K562 (cell line): ENCODE results near the gene CNTROB. TPM values are rescaled to one million over a fixed set of nuclear protein-coding genes. Genes with fewer than 3 reads are reported as not detected.
A peak's percentile ranks its signal among the peaks of the same experiment; 100 is the strongest.

Source experiments
- CEBPB ChIP-seq: fragments of 450-650 bp; IDR thresholded peaks from 2 replicates; pipeline ENCODE4 v1.6.1; 2016; ENCODE audit warnings: missing genetic modification characterization, missing compliant biosample characterization
- CHD2 ChIP-seq: IDR thresholded peaks from 2 replicates; pipeline ENCODE4 v1.6.1; 2011; ENCODE audit warnings: low read depth, low read length
- GTF2F1 ChIP-seq: IDR thresholded peaks from 2 replicates; pipeline ENCODE4 v1.6.1; 2011; ENCODE audit warnings: low read depth, low read length, improper control_type of control experiment
- HMG20B ChIP-seq: fragments of 250-450 bp; sonication (Bioruptor Pico); IDR thresholded peaks from 2 replicates; pipeline ENCODE4 v1.5.0; 2021; ENCODE audit warnings: mild to moderate bottlenecking
- MYC ChIP-seq, 2 experiments: fragments of 250-450 bp in 1 of 2; sonication (Bioruptor Pico) in 1 of 2; IDR thresholded peaks; 2 replicates each; pipeline versions ENCODE4 v1.5.1 to v1.6.1; 2012 to 2021; ENCODE audit warnings: low read depth in 2 of 2, borderline replicate concordance in 1 of 2, improper control_type of control experiment in 1 of 2, low read length in 1 of 2, mild to moderate bottlenecking in 1 of 2, moderate library complexity in 1 of 2
- NR2C1 ChIP-seq, 2 experiments: fragments of 450-650 bp; IDR thresholded peaks; 2 replicates each; pipeline ENCODE4 v1.6.1; 2017; ENCODE audit warnings: mild to moderate bottlenecking in 2 of 2, antibody characterized with exemption in 1 of 2, inconsistent platforms in 1 of 2, missing compliant biosample characterization in 1 of 2, missing genetic modification characterization in 1 of 2
- PHF20 ChIP-seq: fragments of 450-650 bp; IDR thresholded peaks from 2 replicates; pipeline ENCODE4 v1.6.1; 2018; ENCODE audit not compliant: partially characterized antibody
- TAF9B ChIP-seq: fragments of 450-650 bp; IDR thresholded peaks from 2 replicates; pipeline ENCODE4 v1.6.1; 2018; ENCODE audit warnings: mild to moderate bottlenecking; ENCODE audit not compliant: partially characterized antibody
- THRB ChIP-seq: fragments of 450-650 bp; formaldehyde crosslinking; conservative IDR thresholded peaks from 2 replicates; pipeline ENCODE4 v1.4.0; 2022; ENCODE audit warnings: mild to moderate bottlenecking, missing genetic modification characterization
- polyA plus RNA-seq, 8 experiments: library from polyadenylated mRNA; depleted of rRNA in 4 of 8; stranded (reverse) in 5 of 8; unstranded in 3 of 8; fragments of >200 nt; fragmentation: Nextera tagmentation in 2 of 8; fragmentation: Illumina TruSeq in 1 of 8; extraction: Ambion mirVana in 2 of 8; extraction: Trizol in 1 of 8; gene quantifications; 2 replicates each; pipeline versions ENCODE4 v1.2.1 to v1.2.3, GENCODE V29; 2011 to 2014; ENCODE audit warnings: inconsistent platforms in 1 of 8, missing spikeins in 1 of 8
- total RNA-seq, 7 experiments: library from RNA; depleted of rRNA in 6 of 7; stranded (reverse); fragments of >200 nt in 6 of 7; fragmentation: Illumina TruSeq in 2 of 7; extraction: Trizol in 2 of 7; gene quantifications; 2 replicates each; pipeline versions ENCODE4 v1.2.1 to v1.2.3, GENCODE V29; 2011 to 2021; ENCODE audit warnings: low replicate concordance in 1 of 7
- TF ChIP-seq, protein P1 (sequence below): fragments of 250-450 bp; sonication (Bioruptor Pico); IDR thresholded peaks from 2 replicates; pipeline ENCODE4 v1.4.0; 2020
- TF ChIP-seq, protein P2 (sequence below): fragments of 250-450 bp; sonication (Bioruptor Pico); IDR thresholded peaks from 2 replicates; pipeline ENCODE4 v1.4.0; 2020; ENCODE audit warnings: mild to moderate bottlenecking, moderate library complexity
- TF ChIP-seq, protein P3 (sequence below): fragments of 450-650 bp; IDR thresholded peaks from 2 replicates; pipeline ENCODE4 v1.6.1; 2016; ENCODE audit warnings: antibody characterized with exemption

CNTROB gene
- total and polyA plus RNA-seq, 9 of the 15 experiments (the other 6 are each of a cell fraction or from before 2014, with no cell fraction given), result 1.9 to 33.3 (median 23.0) TPM

GRCh38 chr17:7931709-7932482 is at the start of gene CNTROB, which contains the start of gene TRAPPC1 (continued):
- TF ChIP-seq, protein P1, sequence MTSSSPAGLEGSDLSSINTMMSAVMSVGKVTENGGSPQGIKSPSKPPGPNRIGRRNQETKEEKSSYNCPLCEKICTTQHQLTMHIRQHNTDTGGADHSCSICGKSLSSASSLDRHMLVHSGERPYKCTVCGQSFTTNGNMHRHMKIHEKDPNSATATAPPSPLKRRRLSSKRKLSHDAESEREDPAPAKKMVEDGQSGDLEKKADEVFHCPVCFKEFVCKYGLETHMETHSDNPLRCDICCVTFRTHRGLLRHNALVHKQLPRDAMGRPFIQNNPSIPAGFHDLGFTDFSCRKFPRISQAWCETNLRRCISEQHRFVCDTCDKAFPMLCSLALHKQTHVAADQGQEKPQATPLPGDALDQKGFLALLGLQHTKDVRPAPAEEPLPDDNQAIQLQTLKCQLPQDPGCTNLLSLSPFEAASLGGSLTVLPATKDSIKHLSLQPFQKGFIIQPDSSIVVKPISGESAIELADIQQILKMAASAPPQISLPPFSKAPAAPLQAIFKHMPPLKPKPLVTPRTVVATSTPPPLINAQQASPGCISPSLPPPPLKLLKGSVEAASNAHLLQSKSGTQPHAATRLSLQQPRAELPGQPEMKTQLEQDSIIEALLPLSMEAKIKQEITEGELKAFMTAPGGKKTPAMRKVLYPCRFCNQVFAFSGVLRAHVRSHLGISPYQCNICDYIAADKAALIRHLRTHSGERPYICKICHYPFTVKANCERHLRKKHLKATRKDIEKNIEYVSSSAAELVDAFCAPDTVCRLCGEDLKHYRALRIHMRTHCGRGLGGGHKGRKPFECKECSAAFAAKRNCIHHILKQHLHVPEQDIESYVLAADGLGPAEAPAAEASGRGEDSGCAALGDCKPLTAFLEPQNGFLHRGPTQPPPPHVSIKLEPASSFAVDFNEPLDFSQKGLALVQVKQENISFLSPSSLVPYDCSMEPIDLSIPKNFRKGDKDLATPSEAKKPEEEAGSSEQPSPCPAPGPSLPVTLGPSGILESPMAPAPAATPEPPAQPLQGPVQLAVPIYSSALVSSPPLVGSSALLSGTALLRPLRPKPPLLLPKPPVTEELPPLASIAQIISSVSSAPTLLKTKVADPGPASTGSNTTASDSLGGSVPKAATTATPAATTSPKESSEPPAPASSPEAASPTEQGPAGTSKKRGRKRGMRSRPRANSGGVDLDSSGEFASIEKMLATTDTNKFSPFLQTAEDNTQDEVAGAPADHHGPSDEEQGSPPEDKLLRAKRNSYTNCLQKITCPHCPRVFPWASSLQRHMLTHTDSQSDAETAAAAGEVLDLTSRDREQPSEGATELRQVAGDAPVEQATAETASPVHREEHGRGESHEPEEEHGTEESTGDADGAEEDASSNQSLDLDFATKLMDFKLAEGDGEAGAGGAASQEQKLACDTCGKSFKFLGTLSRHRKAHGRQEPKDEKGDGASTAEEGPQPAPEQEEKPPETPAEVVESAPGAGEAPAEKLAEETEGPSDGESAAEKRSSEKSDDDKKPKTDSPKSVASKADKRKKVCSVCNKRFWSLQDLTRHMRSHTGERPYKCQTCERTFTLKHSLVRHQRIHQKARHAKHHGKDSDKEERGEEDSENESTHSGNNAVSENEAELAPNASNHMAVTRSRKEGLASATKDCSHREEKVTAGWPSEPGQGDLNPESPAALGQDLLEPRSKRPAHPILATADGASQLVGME (CRISPR knock-in tag), result 0 out of 2 replicates have a peak, but pooled peaks have one; percentile 15
- TF ChIP-seq, protein P2, sequence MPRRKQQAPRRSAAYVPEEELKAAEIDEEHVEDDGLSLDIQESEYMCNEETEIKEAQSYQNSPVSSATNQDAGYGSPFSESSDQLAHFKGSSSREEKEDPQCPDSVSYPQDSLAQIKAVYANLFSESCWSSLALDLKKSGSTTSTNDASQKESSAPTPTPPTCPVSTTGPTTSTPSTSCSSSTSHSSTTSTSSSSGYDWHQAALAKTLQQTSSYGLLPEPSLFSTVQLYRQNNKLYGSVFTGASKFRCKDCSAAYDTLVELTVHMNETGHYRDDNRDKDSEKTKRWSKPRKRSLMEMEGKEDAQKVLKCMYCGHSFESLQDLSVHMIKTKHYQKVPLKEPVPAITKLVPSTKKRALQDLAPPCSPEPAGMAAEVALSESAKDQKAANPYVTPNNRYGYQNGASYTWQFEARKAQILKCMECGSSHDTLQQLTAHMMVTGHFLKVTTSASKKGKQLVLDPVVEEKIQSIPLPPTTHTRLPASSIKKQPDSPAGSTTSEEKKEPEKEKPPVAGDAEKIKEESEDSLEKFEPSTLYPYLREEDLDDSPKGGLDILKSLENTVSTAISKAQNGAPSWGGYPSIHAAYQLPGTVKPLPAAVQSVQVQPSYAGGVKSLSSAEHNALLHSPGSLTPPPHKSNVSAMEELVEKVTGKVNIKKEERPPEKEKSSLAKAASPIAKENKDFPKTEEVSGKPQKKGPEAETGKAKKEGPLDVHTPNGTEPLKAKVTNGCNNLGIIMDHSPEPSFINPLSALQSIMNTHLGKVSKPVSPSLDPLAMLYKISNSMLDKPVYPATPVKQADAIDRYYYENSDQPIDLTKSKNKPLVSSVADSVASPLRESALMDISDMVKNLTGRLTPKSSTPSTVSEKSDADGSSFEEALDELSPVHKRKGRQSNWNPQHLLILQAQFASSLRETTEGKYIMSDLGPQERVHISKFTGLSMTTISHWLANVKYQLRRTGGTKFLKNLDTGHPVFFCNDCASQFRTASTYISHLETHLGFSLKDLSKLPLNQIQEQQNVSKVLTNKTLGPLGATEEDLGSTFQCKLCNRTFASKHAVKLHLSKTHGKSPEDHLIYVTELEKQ (CRISPR knock-in tag), result no peak
- peak; percentile 55; the same call in 1 of the 2 replicates for TF ChIP-seq NR2C1 (IDR thresholded peaks at IDR 0.05)
- no peak for TF ChIP-seq NR2C1 (tag; IDR thresholded peaks at IDR 0.05)
- TF ChIP-seq GTF2F1, result no peak
- TF ChIP-seq CHD2, result peak; percentile 92
- TF ChIP-seq TAF9B, result peak; percentile 46
- TF ChIP-seq CEBPB (tag), result no peak
- TF ChIP-seq HMG20B (CRISPR knock-in tag), result no peak
- peak; percentile 47 for TF ChIP-seq PHF20
- TF ChIP-seq MYC (IDR thresholded peaks at IDR 0.05; ENCODE audit: low read depth, low read length), result peak; percentile 55
- TF ChIP-seq MYC (CRISPR knock-in tag; IDR thresholded peaks at IDR 0.05; ENCODE audit: borderline replicate concordance, low read depth), result no peak
- TF ChIP-seq, protein P3, sequence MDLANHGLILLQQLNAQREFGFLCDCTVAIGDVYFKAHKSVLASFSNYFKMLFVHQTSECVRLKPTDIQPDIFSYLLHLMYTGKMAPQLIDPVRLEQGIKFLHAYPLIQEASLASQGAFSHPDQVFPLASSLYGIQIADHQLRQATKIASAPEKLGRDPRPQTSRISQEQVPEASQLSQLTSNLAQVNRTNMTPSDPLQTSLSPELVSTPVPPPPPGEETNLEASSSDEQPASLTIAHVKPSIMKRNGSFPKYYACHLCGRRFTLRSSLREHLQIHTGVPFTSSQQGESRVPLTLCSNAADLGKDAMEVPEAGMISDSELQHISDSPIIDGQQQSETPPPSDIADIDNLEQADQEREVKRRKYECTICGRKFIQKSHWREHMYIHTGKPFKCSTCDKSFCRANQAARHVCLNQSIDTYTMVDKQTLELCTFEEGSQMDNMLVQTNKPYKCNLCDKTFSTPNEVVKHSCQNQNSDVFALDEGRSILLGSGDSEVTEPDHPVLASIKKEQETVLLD, result peak; percentile 88
- TF ChIP-seq THRB, result 0 out of 2 replicates have a peak, but pooled peaks have one; percentile 26
